NCI-H1048 (cell line): Measurements from ENCODE around the gene L3MBTL4.
"Not testable (repeated sequence)": the region's sequence is repeated elsewhere in the genome, so short reads cannot be mapped to it uniquely, and the experiment has no call there.

Experiments used
- DNase-seq: peaks from one replicate; lab custom pipeline; 2025; lab: John Stamatoyannopoulos, UW

Gene L3MBTL4

DNA sequence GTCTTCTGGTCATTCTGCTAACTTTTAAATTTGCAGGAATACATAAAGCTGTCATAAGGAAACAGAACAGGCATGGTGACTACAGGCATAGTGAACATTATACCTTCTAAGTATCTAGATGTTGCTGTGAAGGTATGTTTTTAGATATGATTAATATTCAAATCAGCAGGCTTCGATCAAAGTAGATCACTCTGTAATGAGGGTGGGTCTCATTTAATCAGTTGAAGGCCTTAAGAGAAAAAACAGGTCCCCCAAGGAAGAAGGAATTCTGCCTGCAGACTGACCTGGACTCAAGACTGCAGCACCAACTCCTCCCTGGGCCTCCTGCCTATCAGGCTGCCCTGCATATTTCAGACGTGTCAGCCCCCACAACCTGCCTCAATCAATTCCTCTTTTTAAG is 104.0 kb downstream of the L3MBTL4 start:
- DNase-seq = no peak

DNA sequence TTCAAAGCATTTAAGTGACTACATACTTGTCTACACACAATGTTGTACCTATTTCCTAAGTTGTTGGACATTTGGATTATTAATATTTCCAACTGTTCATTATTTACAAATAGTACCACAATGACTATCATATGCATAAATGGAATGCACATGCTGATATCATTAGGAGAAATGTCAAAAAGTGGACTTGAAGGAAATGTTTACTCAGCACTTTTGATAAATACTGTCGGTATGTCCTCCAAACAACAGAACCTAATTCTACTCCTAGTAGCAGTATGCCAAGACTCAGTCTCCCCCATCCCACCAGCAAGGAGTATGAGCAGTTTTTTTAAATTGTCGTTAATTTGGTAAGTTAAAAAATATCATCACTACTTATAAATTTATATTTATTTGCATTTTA is 116.8 kb downstream of the L3MBTL4 start:
- DNase-seq = no peak

DNA sequence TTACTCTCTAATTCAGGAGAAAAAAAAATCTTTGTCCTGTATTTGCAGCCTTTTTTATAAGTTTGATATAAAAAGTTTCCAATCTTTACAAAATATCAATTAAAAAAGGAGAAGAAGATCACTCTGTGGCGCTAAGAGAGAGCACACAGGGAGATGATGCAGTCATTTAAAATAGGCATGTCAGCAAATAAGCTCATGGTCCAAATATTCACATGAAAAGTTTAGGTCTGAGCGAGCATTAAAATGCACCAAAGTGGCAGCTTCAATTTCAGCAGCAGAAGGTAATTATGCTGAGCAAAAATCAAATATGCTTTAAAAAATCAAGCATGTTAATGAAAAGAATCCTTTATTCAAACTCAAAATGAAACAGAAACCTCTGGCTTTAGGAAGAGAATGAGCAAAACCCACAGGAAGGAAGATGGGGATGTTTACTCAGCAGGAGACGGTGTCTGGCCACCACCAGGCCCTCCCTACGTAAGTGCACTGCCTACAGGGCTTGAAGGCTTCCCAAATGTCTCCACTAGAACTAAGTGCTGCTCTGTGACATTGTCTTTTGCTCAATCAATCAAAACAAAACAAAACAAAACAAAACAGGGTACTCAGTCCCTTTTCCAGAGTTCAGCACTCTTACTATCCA is 120.4 kb downstream of the L3MBTL4 start:
- DNase-seq = no peak

DNA sequence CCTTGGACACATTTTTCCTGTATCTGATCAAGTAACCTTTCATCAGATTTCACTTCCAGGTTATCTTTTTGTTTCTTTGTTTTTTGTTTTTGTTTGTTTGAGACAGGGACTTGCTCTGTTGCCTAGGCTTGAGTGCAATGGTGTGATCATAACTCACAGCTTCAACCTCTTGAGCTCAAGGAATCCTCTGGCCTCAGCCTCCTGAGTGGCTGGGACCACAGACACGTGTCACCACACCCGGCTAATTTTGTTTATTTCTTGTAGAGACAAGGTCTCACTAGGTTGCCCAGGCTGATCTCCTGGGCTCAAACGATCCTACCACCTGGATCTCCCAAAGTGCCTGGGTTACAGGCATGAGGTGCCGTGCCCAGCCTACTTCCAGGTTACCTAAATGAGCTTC is 124.9 kb downstream of the L3MBTL4 start:
- no peak for DNase-seq

DNA sequence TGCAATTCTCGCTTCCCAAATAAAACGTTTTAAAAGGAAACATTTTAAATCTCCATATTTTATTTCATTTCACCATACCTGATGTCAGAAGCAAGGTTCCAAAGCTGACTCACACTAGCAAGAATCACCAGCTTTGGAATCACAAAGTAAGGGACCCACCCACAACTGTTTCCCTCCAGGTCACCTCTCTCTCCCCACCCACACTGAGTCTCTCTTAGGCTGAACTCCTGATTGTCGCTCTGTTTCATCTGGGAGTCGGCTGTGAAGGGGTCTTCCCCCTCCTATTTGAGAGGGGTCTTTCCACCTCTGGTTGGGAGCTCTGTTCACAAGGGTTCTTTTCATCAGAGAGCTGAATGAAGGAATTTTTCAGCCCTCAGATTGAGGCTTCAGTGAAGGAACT is 128.1 kb downstream of the L3MBTL4 start:
- DNase-seq = no peak

DNA sequence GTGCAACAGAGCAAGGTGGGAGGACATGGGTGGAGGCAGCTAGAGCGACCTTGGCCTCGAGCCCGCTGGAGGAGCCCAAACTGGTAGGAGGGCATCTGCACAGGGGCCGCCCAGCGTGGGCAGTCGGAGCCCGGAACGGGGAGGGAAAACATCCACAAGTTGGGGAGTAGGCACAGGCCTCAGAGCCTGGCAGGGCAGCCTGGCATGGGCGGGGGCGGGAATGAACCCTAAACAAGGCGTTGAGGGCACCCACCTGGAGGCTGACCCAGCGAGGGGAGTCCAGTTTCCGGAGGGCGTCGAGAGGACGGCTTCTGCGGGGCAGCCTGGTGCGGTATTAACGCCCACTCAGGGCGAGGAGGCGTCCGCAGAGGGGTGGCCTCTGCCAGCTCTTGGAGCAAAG is 129.9 kb downstream of the L3MBTL4 start:
- DNase-seq = no peak

DNA sequence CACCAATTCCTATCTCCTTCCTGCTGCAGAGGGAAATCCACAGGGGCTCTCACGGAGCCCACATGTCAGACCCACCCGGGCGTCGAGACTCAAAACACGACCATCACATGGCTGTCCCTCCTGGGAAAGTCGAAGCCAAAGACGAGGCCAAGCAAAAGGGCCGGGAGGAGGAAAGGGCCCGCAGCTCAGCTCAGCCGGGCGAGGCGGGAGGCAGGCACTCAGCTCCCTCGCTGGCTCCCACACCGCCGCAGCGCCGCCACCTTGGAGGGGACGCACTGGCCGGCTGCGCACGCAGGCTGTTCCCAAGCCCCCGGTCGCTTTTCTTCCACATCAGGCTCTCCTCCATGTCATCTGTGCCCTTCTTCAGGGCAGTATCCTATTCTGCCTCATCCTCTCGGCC is 130.4 kb downstream of the L3MBTL4 start:
- no peak for DNase-seq

DNA sequence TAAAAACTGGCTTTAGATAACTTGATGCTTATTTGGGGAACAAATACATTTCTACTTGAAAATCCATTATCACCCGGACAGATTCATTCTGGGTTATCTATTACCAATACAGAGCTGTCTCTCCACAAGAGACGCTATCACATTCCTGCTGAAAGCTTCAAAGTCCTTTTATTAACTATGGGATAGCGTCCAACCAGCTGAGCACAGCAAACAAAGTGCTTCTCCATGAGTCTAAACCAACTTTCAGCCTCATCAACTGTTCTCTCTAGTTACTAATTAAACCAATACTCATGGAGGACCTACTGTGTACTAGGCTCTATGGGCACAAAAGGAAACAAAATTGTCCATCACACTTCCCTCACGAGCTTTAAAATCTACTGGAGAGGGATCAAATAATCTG is 132.8 kb downstream of the L3MBTL4 start:
- no peak for DNase-seq

DNA sequence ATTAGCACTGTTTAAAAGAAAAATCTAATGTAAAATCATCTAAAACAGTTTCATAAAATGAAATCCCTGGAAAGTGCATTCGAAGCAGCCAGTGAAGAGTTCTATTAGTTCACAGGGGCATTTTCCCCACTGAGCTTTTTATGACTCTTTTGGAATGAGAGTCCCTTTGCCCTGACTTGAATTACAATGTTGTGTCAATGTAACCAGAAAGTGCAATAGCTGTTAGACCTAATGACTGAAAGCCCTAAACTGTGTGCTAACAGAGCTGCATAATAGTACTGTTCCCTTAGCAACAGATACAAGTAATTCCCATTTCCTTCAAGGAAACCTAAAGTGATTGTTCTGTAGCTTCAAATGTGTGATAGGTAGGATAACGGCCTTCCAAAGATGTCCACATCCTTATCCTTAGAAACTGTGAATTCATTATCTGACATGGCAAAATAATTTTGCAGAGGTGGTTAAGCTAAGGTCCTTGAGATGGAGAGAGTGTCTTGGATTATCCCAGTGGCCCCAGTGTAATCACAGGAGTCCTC is 134.4 kb downstream of the L3MBTL4 start:
- no peak for DNase-seq

DNA sequence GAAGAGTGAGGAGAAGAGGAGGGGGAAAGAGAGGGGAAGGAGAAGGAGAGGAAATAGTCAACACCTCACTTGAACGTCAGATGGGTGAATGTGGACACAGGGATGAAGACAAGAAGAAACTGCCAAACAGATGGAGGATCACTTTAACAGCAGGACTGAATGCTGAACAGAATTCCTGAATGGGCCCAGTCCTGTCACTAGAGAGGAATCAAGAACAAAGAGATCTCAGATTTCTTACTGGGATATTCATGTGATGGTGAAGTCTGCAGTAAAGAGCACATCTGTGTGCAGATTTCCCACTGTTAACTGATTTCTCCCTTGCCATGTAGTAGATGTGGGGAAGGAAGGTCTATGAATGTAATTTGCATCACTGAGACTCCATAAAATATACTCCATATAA is 135.4 kb downstream of the L3MBTL4 start:
- no peak for DNase-seq

DNA sequence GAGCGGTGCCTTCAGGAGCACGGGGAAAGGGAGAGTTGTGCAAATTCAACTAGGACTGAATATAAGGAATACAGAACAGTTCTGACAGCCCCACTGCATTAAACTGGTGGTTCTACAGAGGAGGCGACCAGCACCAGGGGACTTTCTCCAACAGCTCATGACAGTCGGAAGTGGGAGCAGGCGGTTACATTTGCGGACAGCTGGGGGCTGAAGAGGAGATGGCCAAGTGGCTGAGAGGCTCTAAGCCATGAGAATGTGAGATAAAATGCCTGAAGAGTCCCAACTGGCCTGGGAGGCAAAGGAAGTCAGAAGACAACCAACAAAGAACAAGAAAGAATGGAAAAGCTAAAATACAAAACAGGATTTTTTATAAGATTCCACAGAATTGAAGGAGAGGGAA is 141.3 kb downstream of the L3MBTL4 start:
- DNase-seq = no peak

DNA sequence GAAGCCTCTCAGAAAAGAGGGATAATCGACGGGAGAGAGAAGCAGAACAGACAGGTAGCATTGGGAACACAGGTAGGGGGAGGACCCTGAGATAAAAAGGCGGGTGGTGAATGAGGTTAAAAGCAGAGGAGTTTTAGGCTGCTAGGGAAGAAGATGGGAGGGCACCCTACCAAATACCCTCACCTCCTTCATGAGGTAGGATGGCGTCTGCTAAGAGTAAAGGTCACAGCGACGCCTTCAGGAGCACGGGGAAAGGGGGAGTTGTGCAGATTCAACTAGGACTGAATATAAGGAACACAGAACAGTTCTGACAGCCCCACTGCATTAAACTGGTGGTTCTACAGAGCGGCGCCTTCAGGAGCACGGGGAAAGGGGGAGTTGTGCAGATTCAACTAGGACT is 142.6 kb downstream of the L3MBTL4 start:
- not testable (repeated sequence) for DNase-seq

DNA sequence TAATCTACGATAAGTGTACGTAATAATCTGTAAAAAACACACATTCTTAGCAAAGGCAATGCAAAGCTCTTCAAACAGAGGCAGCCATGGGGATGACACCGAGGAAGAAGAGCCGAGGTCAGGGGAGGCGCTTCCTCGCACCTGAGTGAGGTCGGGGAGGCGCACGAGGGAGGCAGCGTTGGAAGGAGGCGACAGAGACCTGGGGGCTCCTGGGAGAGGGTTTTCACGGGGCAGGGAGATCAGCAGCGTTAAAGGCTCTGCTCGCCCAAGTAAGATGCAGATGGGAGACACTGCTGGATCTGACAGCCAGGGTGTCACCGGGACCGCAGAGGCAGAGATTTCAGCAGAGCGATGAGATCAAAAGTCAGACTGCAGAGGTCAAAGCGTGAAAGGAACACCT is 143.1 kb downstream of the L3MBTL4 start:
- DNase-seq = no peak

DNA sequence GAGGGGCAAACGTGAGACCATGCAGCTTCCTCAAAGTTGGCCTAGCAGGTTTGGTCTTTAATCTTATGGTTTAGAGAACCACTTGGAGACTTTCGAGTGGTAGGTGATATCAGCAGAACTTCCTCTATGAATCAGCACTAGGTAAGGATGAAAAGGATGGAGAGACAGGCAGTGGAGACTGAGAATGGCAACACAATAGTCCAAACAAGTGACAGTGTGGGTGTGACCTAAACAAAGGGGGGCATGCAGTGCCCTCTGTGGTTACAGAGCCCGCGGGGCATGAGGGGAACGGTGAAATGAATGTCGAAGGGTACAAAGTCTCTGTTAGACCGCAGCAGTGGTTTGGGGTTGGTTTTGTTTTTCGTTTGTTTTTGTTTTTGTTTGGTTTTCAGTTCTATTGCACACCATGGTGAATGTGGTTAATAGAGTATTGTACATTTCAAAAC is 143.9 kb downstream of the L3MBTL4 start:
- DNase-seq = no peak

DNA sequence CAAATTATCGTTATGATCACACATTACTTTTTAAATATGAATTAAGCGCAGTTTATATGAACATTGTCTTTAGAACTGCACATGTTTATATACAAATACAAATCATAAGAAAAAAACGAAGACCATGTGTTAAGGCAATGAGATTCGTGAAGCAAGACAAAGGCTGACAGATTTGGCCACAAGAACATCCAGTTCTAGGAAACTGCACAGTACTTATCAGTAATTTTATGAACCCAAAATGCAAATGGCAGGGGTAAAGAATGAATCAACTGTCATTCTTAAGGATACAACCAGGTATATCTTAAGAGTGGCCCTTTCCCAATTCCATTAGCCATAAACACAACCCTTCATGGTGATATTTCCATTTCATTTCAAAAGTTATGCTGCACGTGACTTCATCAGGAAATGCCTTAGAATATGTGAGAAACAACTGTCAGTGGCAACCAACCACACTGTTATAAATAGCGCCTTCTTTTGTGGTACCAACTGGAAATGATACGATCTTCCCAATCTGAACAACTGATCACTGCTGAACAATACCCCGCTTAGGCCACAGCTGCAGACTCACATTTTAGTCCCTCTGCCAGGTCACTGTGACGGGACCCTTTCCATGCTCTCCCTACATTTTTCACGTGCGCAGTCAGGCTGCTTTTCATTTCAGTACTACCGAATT is 144.9 kb downstream of the L3MBTL4 start:
- no peak for DNase-seq

DNA sequence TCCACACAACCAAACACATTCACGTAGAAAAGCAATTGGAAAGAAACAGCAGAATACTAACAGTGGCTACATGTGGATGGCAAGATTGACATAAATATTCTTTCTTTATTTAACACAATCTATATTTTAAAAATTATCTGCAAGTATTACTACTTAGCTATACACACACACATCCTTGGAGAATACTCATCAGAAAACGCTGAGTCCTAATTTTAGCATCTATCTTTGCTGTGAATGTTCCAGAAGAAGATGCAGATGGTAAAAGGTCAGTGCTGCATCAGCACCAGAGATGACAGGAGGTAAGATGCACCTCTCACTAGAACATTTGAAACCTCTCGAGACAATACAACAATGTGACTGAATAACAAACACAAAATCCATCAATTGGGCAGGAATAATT is 148.5 kb downstream of the L3MBTL4 start:
- no peak for DNase-seq

DNA sequence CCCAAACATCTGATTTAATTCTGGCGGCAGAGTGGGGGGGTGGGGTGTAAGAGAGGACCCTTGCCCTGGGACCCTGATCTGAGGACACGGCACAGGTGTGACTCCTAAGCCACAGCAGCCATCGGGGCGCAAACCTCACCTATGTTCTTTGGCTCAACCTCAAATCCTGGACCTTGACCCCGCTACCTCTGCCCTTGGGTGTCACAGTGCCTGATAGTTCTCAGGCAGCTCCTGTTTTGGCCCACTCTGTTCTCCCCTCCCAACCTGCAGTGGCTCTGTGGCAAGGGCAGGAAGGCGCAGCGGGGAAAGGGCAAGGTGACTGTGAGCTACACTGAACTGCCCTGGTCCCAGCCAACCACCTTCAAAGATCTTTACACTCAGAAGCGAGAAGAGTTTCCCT is 152.8 kb downstream of the L3MBTL4 start:
- DNase-seq = no peak

DNA sequence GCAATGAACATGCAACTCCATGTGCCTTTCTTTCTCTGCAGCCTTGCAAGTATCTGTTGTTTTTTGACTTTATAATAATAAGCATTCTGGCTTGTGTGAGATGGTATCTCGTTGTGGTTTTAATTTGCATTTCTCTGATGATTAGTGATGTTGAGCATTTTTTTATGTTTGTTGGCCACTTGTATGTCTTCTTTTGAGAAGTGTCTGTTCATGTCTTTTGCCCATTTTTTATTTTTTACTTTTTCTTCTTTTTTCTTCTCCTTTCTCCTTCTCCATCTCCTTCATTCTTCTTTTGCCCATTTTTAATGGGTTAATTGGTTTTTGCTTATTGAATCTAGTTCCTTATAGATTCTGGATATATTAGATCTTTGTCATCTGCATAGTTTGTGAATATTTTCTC is 155.4 kb downstream of the L3MBTL4 start:
- not testable (repeated sequence) for DNase-seq

DNA sequence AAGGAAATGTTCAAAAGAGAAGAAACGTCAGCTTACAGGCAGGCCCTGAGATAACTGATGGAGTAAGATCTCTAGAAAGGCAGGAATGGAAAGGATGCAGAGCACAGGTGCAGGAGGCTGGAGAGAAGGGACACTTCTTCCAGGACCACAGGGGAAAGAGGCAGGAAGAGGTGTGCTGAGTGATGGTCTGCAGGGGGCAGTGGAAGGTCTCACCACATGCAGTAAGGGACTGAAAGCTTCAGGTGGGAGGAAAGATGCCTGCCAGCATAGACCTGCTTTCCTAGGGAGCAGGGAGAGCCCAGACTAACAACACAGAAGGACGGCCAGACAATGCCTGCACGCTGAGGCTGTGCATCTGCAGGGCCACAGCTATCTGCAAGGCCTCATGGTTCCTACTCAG is 156.8 kb downstream of the L3MBTL4 start:
- no peak for DNase-seq

DNA sequence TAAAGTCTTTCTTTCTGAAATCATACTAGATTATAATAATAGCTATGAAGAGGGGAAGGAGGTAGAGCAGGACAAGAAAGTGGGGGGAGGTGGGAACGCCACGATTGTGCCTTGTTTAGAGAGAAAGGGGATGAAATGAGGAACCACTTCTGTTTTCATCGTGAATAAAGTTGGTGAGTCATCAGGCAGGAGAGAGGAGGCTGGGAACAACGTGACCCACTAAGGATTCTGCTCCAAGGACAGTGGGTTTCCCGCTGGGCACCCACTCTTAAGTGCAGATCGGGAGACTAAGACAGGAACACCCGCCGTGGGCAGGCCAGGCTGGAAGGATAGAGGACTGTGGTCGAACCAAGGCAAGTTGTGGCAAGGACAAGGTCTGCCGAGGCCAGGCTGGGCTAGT is 158.2 kb downstream of the L3MBTL4 start:
- DNase-seq = no peak

DNA sequence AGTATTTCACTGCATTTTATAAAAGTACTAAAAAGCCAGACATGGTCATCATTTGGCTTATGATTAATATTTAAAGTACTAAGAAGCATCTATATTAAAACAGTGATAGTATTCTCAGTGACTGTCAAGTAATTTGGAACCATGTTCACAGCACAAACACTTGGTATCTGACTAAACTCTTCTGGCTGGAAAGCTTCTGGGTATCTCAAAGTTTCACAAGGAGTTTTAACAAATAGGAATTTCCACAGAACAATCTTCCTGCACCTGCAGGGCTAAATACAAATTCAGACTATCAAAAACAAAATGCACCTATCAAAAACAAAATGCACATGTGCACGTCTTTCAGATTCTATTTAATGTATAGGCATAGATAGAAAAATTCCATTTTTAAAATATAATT is 158.8 kb downstream of the L3MBTL4 start:
- no peak for DNase-seq

DNA sequence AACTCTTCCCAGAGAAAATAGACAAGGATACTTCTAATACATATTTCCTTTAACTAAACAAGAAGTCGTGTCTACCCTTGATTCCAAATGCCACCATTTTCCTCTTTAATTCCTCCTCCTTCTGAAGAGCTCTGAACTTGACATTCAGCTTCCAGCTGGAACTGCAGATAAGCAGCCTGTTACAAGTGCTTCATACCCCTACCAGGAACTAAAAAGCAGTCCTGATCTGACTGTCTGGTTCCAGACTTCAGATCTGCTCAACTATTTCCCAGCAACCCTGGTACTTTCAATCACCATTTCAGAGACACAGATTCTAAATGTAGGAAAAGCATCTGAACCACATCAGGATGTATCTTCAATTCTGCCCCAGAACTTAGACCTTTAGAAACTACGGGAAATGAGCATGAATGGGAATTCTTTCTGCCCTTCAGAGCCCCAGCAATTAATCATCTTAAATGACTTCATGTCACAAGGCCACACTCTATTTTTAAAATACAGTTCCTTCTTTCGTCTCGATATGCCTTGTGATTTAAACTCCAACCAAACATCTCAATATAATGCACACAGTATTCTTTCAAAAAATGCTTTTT is 159.5 kb downstream of the L3MBTL4 start:
- no peak for DNase-seq

DNA sequence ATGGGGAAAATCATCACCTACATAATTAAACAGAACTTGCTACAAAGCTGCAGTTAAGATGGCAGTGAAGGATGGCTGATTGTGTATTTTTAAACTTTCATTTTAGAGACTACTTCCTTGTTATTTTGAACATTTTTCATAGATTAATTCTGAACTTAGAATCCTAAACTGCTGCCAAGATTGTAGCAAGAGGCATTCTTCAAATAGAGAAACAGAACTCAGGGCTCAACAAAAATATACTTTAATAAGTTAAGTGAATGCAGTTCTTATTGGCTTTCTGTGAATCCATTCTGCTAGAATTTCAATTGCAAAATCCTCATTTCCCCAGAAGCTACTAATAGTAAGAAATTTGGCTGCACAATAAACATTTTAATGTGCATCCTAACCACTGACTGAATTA is 160.3 kb downstream of the L3MBTL4 start:
- no peak for DNase-seq
